Measurements from ENCODE around the gene BBIP1. TPM values are rescaled to one million over a fixed set of nuclear protein-coding genes. Genes with fewer than 3 reads are reported as not detected.

Gene BBIP1
- total and polyA plus RNA-seq, 2 donors from 2014 or later = 34.8 to 36.1 TPM

DNA sequence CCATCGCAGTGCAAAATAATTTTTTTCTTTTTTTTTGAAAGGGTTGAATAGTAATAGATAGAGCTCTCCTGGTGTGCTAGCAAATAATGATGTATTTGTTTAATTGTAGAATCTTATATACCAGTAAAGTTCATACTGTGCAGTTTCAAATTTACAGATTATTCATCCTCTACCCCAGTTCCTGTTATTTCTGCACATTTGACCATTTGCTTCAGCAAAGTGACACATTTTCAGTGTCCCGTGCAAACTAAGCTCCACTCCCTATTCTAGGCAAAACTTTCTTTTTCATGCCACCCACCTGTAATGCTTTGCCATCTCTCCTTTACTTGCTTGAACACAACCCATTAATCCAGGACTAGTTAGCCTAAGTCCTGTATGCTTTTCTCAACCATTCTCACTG lies 43.5 kb upstream of the BBIP1 start:
- intact Hi-C loops (cut with DNase I) = no loop called here
- FAIRE-seq (no peak), DNase-seq (no peak)
- Histone ChIP-seq H3K9ac (ENCODE audit: low read length in 3 of 3) (no peak overlapping the region), H3K36me3 (ENCODE audit: control insufficient read depth in 2 of 3, insufficient read depth in 3 of 3, low read length in 3 of 3) (no peaks in the 10 kb centered on the region), H3K9me3 (ENCODE audit: control insufficient read depth in 2 of 3, insufficient read depth in 1 of 3, low read length in 3 of 3) (no peaks in the 10 kb centered on the region), H3K4me3 (ENCODE audit: low read length in 3 of 3) (no peak overlapping the region), H3K4me1 (ENCODE audit: control insufficient read depth in 2 of 3, insufficient read depth in 2 of 3, low read depth in 1 of 3, low read length in 3 of 3) (peaks cover 0 to 6% (median 3%) of the 10 kb centered on the region in 3 donors), H3K27me3 (ENCODE audit: control insufficient read depth, insufficient read depth, low read length) (no peaks in the 10 kb centered on the region), H3K27ac (ENCODE audit: low read depth in 2 of 2, low read length in 2 of 2) (no peak overlapping the region)
- TF ChIP-seq, protein P1, sequence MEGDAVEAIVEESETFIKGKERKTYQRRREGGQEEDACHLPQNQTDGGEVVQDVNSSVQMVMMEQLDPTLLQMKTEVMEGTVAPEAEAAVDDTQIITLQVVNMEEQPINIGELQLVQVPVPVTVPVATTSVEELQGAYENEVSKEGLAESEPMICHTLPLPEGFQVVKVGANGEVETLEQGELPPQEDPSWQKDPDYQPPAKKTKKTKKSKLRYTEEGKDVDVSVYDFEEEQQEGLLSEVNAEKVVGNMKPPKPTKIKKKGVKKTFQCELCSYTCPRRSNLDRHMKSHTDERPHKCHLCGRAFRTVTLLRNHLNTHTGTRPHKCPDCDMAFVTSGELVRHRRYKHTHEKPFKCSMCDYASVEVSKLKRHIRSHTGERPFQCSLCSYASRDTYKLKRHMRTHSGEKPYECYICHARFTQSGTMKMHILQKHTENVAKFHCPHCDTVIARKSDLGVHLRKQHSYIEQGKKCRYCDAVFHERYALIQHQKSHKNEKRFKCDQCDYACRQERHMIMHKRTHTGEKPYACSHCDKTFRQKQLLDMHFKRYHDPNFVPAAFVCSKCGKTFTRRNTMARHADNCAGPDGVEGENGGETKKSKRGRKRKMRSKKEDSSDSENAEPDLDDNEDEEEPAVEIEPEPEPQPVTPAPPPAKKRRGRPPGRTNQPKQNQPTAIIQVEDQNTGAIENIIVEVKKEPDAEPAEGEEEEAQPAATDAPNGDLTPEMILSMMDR (IDR thresholded peaks at IDR 0.05; ENCODE audit: borderline replicate concordance, extremely low read depth, insufficient read depth) = no peak

DNA sequence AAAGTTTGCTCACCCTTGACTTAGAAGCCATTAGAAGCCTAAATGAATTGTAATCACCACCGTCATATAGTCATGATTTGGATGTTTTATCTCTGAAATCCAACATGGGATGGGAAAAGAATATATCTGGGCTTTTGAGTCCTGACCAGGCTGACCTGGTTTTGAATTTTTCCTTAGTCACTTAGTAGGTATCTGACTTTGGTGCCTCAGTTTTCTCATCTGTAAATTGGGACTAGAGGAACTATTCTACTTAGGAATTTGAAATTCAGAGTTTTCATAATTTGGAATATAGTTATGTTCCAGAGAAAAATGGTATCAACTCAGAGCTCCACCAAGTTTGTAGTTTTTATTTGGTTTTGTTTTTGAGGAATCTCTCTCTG lies 41.3 kb upstream of the BBIP1 start:
- no peak overlapping the region for H3K4me3 ChIP-seq (ENCODE audit: low read length in 3 of 3)
- TF ChIP-seq, protein P1 (IDR thresholded peaks at IDR 0.05; ENCODE audit: borderline replicate concordance, extremely low read depth, insufficient read depth) = no peak
- DNase-seq (no peak), FAIRE-seq (no peak)
- no peaks in the 10 kb centered on the region for H3K36me3 ChIP-seq (ENCODE audit: control insufficient read depth in 2 of 3, insufficient read depth in 3 of 3, low read length in 3 of 3)
- no peaks in the 10 kb centered on the region for H3K27me3 ChIP-seq (ENCODE audit: control insufficient read depth, insufficient read depth, low read length)
- H3K9ac ChIP-seq (ENCODE audit: low read length in 3 of 3) = no peak overlapping the region
- H3K9me3 ChIP-seq (ENCODE audit: control insufficient read depth in 2 of 3, insufficient read depth in 1 of 3, low read length in 3 of 3) = no peaks in the 10 kb centered on the region
- H3K27ac ChIP-seq (ENCODE audit: low read depth in 2 of 2, low read length in 2 of 2) = no peak overlapping the region
- intact Hi-C loops (cut with DNase I) = no loop called here
- peaks cover 0 to 11% (median 3%) of the 10 kb centered on the region in 3 donors for H3K4me1 ChIP-seq (ENCODE audit: control insufficient read depth in 2 of 3, insufficient read depth in 2 of 3, low read depth in 1 of 3, low read length in 3 of 3)

DNA sequence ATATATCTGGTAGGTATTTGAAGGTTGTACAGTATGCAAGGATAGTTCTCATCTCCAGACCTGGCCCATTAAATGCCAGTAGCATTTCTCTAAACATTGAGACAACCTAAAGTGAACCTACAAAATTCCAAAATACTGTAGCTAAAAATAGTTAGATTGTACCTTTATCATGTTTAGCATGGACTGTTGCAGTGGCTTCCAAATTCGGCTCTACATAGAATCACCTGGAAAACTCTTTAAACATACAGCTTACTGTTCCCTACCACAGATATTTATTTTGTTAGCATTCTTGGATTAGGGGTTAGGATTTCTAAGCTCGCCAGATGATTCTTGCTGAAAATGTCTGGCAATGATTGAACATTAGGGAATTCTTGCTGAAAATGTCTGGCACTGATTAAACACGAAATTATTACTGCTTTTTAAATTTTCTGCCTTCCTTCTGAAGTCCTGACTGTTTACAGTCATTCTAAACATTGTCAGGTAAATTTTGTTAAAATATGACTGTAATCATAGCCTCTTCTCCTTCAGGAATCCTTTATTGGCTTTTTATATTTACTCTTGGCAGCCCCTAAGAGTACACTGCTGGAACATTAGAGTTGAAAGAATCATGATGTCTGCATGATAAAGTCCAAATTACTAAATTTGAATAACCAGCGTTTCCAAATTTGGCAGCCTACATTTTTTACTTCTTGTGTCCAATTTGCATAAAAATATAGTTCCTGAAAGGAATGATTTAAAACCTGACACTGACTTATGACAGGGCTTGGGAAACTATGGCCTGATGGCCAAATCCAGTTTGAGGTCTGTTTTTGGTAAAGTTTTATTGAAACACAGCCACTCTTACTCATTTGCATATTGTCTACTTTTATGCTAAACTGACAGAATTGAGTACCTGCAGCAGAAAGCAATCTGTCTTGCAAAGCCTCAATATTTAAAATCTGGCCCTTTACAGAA lies 40.7 kb upstream of the BBIP1 start:
- H3K27me3 ChIP-seq (ENCODE audit: control insufficient read depth, insufficient read depth, low read length) = no peaks in the 10 kb centered on the region
- no peak for FAIRE-seq
- H3K9me3 ChIP-seq (ENCODE audit: control insufficient read depth in 2 of 3, insufficient read depth in 1 of 3, low read length in 3 of 3) = no peaks in the 10 kb centered on the region
- peaks cover 0 to 11% (median 3%) of the 10 kb centered on the region in 3 donors for H3K4me1 ChIP-seq (ENCODE audit: control insufficient read depth in 2 of 3, insufficient read depth in 2 of 3, low read depth in 1 of 3, low read length in 3 of 3)
- H3K4me3 ChIP-seq (ENCODE audit: low read length in 3 of 3) = no peak overlapping the region
- no peak for DNase-seq
- TF ChIP-seq, protein P1 (IDR thresholded peaks at IDR 0.05; ENCODE audit: borderline replicate concordance, extremely low read depth, insufficient read depth) = no peak
- intact Hi-C loops (cut with DNase I) = no loop called here
- no peak overlapping the region for H3K9ac ChIP-seq (ENCODE audit: low read length in 3 of 3)
- H3K27ac ChIP-seq (ENCODE audit: low read depth in 2 of 2, low read length in 2 of 2) = no peak overlapping the region
- H3K36me3 ChIP-seq (ENCODE audit: control insufficient read depth in 2 of 3, insufficient read depth in 3 of 3, low read length in 3 of 3) = no peaks in the 10 kb centered on the region

Measured in kidney (tissue), 14 donors.